Measurements from ENCODE around the gene KLHL24.

DNA sequence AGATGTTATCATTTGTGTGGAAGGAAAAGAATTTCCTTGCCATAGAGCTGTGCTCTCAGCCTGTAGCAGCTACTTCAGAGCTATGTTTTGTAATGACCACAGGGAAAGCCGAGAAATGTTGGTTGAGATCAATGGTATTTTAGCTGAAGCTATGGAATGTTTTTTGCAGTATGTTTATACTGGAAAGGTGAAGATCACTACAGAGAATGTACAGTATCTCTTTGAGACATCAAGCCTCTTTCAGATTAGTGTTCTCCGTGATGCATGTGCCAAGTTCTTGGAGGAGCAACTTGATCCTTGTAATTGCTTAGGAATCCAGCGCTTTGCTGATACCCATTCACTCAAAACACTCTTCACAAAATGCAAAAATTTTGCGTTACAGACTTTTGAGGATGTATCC, 15.1 kb downstream of the KLHL24 start:
- TF ChIP-seq GATA2 (IDR thresholded peaks at IDR 0.05; ENCODE audit: low read depth, low read length) (no peak), GATA3 (IDR thresholded peaks at IDR 0.05; ENCODE audit: low read depth, low read length) (no peak)
